Measurements from ENCODE around the gene TINAGL1. TPM values are rescaled to one million over a fixed set of nuclear protein-coding genes. Genes with fewer than 3 reads are reported as not detected.

The TINAGL1 gene
- polyA plus RNA-seq, 3 donors = 34.3 to 46.8 (median 39.5) TPM

- DNase-seq (ENCODE audit: low read depth in 3 of 3, low spot score in 2 of 3) = no peak
Measured at GRCh38 chr1:31600641-31601040, 24.3 kb downstream of the TINAGL1 start.

- no peak for DNase-seq (ENCODE audit: low read depth in 3 of 3, low spot score in 2 of 3)
Measured at GRCh38 chr1:31602081-31602480, 25.8 kb downstream of the TINAGL1 start.

GRCh38 chr1:31605908-31606427 is 29.7 kb downstream of the TINAGL1 start:
- DNase-seq (ENCODE audit: low read depth in 3 of 3, low spot score in 2 of 3) = no peak

GRCh38 chr1:31607360-31607759 is 31.0 kb downstream of the TINAGL1 start:
- no peak for DNase-seq (ENCODE audit: low read depth in 3 of 3, low spot score in 2 of 3)

GRCh38 chr1:31609514-31610118 is 33.3 kb downstream of the TINAGL1 start:
- peak in 2 of 3 donors; percentile 34 to 40 for DNase-seq (ENCODE audit: low read depth in 3 of 3, low spot score in 2 of 3)

GRCh38 chr1:31614414-31615005 is 38.2 kb downstream of the TINAGL1 start:
- no peak for DNase-seq (ENCODE audit: low read depth in 3 of 3, low spot score in 2 of 3)

- DNase-seq (ENCODE audit: low read depth in 3 of 3, low spot score in 2 of 3) = no peak
Measured at GRCh38 chr1:31615414-31615813, 39.1 kb downstream of the TINAGL1 start.

- no peak for DNase-seq (ENCODE audit: low read depth in 3 of 3, low spot score in 2 of 3)
Measured at GRCh38 chr1:31615939-31616338, 39.6 kb downstream of the TINAGL1 start.

- no peak for DNase-seq (ENCODE audit: low read depth in 3 of 3, low spot score in 2 of 3)
Measured at GRCh38 chr1:31617218-31617915, 41.1 kb downstream of the TINAGL1 start, which contains the start of gene HCRTR1. TSS of gene HCRTR1 (plus strand) at chr1:31617689. CDS start at chr1:31619193, 1,504 bp downstream.

GRCh38 chr1:31617916-31618746 is 41.8 kb downstream of the TINAGL1 start:
- DNase-seq (ENCODE audit: low read depth in 3 of 3, low spot score in 2 of 3) = peak in 2 of 3 donors; percentile 44 to 47

GRCh38 chr1:31618916-31619846 is 42.9 kb downstream of the TINAGL1 start:
- DNase-seq (ENCODE audit: low read depth in 3 of 3, low spot score in 2 of 3) = no peak

GRCh38 chr1:31620631-31621497 is 44.5 kb downstream of the TINAGL1 start:
- DNase-seq (ENCODE audit: low read depth in 3 of 3, low spot score in 2 of 3) = no peak

- DNase-seq (ENCODE audit: low read depth in 3 of 3, low spot score in 2 of 3) = no peak
Measured at GRCh38 chr1:31621498-31621820, 45.1 kb downstream of the TINAGL1 start.

- no peak for DNase-seq (ENCODE audit: low read depth in 3 of 3, low spot score in 2 of 3)
Measured at GRCh38 chr1:31621847-31622730, 45.8 kb downstream of the TINAGL1 start.

GRCh38 chr1:31623365-31623764 is 47.0 kb downstream of the TINAGL1 start:
- no peak for DNase-seq (ENCODE audit: low read depth in 3 of 3, low spot score in 2 of 3)

- no peak for DNase-seq (ENCODE audit: low read depth in 3 of 3, low spot score in 2 of 3)
Measured at GRCh38 chr1:31624309-31624708, 48.0 kb downstream of the TINAGL1 start.

- DNase-seq (ENCODE audit: low read depth in 3 of 3, low spot score in 2 of 3) = no peak
Measured at GRCh38 chr1:31624731-31625514, 48.6 kb downstream of the TINAGL1 start.

All from right renal cortex interstitium (tissue), 3 donors.